Endothelial cell of umbilical vein (primary cell): ENCODE data around the gene CFAP46.

Source experiments
- GATA2 ChIP-seq: IDR thresholded peaks from 2 replicates; pipeline ENCODE4 v1.7.0; 2011; ENCODE audit warnings: low read depth, mild to moderate bottlenecking, moderate library complexity, mixed read lengths, low read length; ENCODE audit not compliant: insufficient read length, insufficient read depth
- POLR2A ChIP-seq: IDR thresholded peaks from 2 replicates; pipeline ENCODE4 v1.6.1; 2012; ENCODE audit warnings: low read depth, mild to moderate bottlenecking, control low read depth, low read length

DNA sequence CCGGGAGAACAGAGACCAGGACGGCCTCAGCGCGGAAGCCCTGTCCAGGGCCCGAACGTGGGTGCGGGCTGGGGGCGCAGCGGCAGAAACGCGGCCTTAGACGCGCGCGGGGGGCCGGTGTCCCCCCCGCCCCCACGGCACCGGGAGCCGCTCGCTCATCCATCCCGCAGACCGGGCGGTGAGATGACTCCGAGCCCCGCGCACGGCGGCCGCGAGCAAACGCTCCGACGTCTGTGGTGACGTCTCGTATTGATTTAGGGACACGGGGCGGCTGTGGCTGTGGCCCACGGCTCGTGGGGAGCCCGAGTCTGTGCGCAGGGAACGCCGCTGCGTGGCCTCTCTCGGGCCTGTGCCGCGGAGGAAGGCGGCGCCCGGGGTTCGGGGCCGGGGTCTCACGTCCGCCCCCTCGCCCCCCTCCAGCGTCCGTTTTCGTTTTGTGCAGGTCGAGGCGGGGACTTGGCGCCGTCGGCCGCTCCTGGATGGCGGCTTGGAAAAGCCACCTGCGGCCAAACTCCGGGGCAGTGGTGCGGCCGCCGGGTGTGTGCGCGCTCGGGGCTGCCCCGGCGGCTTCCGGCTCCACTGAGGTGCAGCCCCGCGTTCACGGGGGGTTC, 155.4 kb downstream of the CFAP46 start:
- TF ChIP-seq POLR2A = no peak
- no peak for TF ChIP-seq GATA2
